Breast epithelium (tissue), 4 donors: Measurements from ENCODE around the gene NAIF1. TPM values are rescaled to one million over a fixed set of nuclear protein-coding genes. Genes with fewer than 3 reads are reported as not detected.

Experiments
- DNase-seq, 2 donors: peaks; one replicate each; pipeline ENCODE4 v3.0.0-alpha.2; 2019; ENCODE audit warnings: low spot score in 2 of 2
- H3K27ac ChIP-seq, 2 donors: fragments of 200-600 bp; sonication (generic) in 1 of 2; one replicate each; pipeline ENCODE4 v1.5.1; 2016 to 2019; ENCODE audit warnings: mild to moderate bottlenecking in 1 of 2
- H3K27me3 ChIP-seq, 2 donors: fragments of 200-600 bp; sonication (generic) in 1 of 2; one replicate each; pipeline versions ENCODE4 v1.5.1 to v1.6.0; 2017 to 2019; ENCODE audit warnings: control low read depth in 1 of 2, mild to moderate bottlenecking in 1 of 2
- H3K36me3 ChIP-seq: fragments of 200-600 bp; one replicate; pipeline ENCODE4 v1.5.1; 2019
- H3K4me1 ChIP-seq, 2 donors: fragments of 200-600 bp; sonication (generic); one replicate each; pipeline ENCODE4 v1.5.1; 2016 to 2019; ENCODE audit warnings: control low read depth in 1 of 2
- H3K4me3 ChIP-seq, 3 donors: fragments of 200-600 bp; sonication (generic); 1 replicate in 2 of 3; 2 replicates in 1 of 3; pipeline ENCODE4 v1.5.1; 2016 to 2019; ENCODE audit warnings: mild to moderate bottlenecking in 3 of 3, moderate library complexity in 2 of 3
- H3K9me3 ChIP-seq, 2 donors: fragments of 200-600 bp; sonication (generic) in 1 of 2; one replicate each; pipeline ENCODE4 v1.5.1; 2016 to 2019; ENCODE audit warnings: control low read depth in 1 of 2
- POLR2A ChIP-seq: fragments of 450-650 bp; IDR thresholded peaks from one replicate; pipeline ENCODE4 v1.6.1; 2016; ENCODE audit warnings: antibody characterized with exemption, mild to moderate bottlenecking, moderate library complexity
- POLR2AphosphoS5 ChIP-seq, 3 donors: sonication (generic); formaldehyde crosslinking; IDR thresholded peaks; one replicate each; pipeline ENCODE4 v1.6.1; 2017; ENCODE audit warnings: antibody characterized with exemption in 3 of 3
- intact Hi-C: fragments of 100-400 bp; cut with DNase I; formaldehyde crosslinking; loops from one replicate; pipeline ENCODE4 v1.15.1; 2023; ENCODE audit warnings: low total_unique reads
- total RNA-seq, 3 donors: library from RNA; depleted of rRNA; stranded (reverse); fragments of >200 nt; gene quantifications; one replicate each; pipeline ENCODE4 v1.1.0, GENCODE V29; 2016
- TF ChIP-seq, protein P1 (sequence below), 3 donors: fragments of 450-650 bp; IDR thresholded peaks; one replicate each; pipeline ENCODE4 v1.5.1; 2016 to 2017; ENCODE audit warnings: antibody characterized with exemption in 3 of 3, mild to moderate bottlenecking in 3 of 3, moderate library complexity in 3 of 3

Gene NAIF1
- total RNA-seq, 3 donors from 2014 or later: 8.8 to 13.1 (median 11.9) TPM

DNA sequence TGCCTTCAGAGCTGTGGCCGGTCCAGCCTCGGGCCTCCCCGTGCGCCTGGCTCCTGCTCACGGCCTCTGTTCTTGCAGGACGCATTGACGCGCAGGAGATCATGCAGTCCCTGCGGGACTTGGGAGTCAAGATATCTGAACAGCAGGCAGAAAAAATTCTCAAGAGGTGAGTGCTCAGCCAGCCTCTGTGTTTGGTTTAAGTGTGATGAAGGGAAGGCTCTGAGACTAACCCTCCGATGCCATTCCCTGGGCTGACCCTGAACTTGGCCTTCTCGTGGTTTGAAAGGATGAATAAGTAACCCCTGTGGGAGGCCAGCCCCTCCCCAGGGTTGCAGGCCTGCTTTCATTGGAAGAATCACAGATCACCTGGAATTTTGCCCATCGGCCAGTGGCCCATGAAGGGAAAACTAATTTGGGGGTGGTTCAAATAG is 34.1 kb upstream of the NAIF1 start:
- TF ChIP-seq POLR2A (no peak), POLR2AphosphoS5 (IDR thresholded peaks at IDR 0.05) (no peak)
- TF ChIP-seq, protein P1, sequence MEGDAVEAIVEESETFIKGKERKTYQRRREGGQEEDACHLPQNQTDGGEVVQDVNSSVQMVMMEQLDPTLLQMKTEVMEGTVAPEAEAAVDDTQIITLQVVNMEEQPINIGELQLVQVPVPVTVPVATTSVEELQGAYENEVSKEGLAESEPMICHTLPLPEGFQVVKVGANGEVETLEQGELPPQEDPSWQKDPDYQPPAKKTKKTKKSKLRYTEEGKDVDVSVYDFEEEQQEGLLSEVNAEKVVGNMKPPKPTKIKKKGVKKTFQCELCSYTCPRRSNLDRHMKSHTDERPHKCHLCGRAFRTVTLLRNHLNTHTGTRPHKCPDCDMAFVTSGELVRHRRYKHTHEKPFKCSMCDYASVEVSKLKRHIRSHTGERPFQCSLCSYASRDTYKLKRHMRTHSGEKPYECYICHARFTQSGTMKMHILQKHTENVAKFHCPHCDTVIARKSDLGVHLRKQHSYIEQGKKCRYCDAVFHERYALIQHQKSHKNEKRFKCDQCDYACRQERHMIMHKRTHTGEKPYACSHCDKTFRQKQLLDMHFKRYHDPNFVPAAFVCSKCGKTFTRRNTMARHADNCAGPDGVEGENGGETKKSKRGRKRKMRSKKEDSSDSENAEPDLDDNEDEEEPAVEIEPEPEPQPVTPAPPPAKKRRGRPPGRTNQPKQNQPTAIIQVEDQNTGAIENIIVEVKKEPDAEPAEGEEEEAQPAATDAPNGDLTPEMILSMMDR (IDR thresholded peaks at IDR 0.05): no peak
- DNase-seq: no peak
- H3K9me3 ChIP-seq: no peaks in the 10 kb centered on the region
- peaks cover 8% of the 10 kb centered on the region for H3K36me3 ChIP-seq
- intact Hi-C loops: no loop called here
- H3K4me1 ChIP-seq: peaks cover 6 to 31% of the 10 kb centered on the region in 2 donors
- H3K27ac ChIP-seq: peak overlapping the region in 1 of 2 donors; percentile 65
- H3K27me3 ChIP-seq: no peaks in the 10 kb centered on the region
- H3K4me3 ChIP-seq: peak overlapping the region in 1 of 3 donors; percentile 24

DNA sequence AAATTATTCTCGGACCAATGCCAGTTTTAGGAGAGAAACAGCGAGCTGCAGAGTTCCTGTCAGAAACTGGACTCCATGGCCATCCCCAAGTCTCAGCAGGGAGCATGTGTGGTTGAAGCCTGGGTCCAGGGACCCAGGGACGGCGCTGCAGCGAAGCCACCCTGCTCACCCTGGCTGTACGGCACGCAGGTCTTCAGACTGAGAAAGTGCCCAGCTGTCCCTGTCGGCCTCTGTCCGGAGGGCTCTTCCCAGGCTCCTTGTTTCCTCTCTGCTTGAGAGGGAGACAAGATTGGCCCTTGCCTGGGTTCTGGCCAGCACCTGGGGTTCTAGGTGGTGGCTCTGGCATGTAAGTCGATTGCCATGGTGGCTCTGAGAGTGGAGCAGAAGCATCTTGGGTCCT is 33.5 kb upstream of the NAIF1 start:
- DNase-seq: no peak
- Histone ChIP-seq H3K9me3 (no peaks in the 10 kb centered on the region), H3K27ac (peak overlapping the region; percentile 93 to 97), H3K4me3 (peak overlapping the region; percentile 47 to 67 (median 53)), H3K4me1 (peaks cover 6 to 31% of the 10 kb centered on the region in 2 donors), H3K27me3 (no peaks in the 10 kb centered on the region), H3K36me3 (peaks cover 8% of the 10 kb centered on the region)
- intact Hi-C loops: no loop called here
- TF ChIP-seq POLR2A (no peak), POLR2AphosphoS5 (IDR thresholded peaks at IDR 0.05) (no peak)
- TF ChIP-seq, protein P1 (IDR thresholded peaks at IDR 0.05): no peak

DNA sequence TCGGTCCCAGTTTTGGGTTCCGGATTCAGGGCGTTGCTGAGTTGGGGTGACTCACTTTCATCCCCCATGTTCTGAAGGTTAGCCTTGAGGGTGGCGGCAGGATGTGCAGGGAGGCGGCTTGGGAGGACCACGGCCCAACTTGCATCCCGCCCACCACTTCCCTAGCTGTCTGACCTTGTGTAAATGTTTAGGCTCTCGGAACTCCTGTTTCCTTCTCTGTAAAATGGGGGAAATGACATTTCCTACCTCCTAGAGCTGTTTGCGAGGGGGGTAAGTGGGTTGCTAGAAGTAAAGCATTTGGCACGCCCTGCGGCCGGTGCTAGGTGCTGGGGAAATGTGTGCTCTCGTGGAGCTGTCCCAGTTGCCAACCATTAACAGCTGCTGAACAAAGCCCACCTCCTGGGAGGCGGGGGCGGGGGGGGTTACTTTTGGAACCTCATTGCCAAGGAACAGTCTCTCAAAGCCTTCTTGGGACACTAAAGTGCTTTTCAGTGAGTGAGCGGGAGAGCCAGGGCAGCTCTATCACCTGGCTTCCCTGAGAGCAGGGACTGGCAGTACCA is 32.9 kb upstream of the NAIF1 start:
- no peaks in the 10 kb centered on the region for H3K27me3 ChIP-seq
- no peak for DNase-seq
- H3K36me3 ChIP-seq: peaks cover 8% of the 10 kb centered on the region
- H3K9me3 ChIP-seq: no peaks in the 10 kb centered on the region
- peak overlapping the region; percentile 93 to 97 for H3K27ac ChIP-seq
- peak overlapping the region; percentile 47 to 67 (median 53) for H3K4me3 ChIP-seq
- intact Hi-C loops: no loop called here
- peaks cover 9 to 37% of the 10 kb centered on the region in 2 donors for H3K4me1 ChIP-seq
- TF ChIP-seq, protein P1 (IDR thresholded peaks at IDR 0.05): no peak
- TF ChIP-seq POLR2A: no peak
- TF ChIP-seq POLR2AphosphoS5 (IDR thresholded peaks at IDR 0.05): peak in 1 of 3 donors; percentile 18

DNA sequence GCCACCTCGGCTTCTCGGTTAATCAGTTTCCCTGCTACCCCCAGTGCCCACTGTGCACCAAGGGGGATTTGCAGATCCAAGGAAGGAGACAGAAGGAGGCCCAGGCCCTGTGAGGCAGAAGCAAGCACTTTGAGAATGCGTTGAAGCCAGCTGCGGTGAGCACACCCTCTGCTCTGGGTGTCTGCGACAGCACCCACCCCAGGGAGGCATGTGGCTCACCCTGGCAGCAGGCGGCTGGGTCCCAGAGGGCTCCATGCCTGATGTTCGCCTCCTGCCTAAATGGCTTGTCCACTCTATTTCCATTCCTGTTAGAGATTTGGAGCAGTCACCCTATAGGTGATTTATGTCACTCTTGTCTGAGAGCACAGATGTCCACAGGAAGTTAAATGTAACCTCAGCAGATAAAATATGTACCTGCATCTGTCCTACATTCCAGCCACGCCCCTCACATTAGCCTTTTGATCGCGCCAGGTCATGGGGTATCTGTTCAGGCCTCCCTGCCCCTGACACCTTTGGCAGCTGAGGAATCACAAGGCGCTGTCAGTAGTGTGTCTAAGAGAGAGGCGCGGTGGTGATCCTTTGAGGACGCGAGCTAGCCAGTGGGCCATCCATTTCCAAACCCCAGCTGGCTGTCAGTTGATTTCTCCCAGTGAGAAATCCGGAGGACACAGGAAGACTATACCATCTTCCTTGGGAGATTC is 32.3 kb upstream of the NAIF1 start:
- H3K27ac ChIP-seq: peak overlapping the region; percentile 93 to 97
- H3K27me3 ChIP-seq: no peaks in the 10 kb centered on the region
- H3K4me3 ChIP-seq: peak overlapping the region; percentile 47 to 67 (median 53)
- peaks cover 12 to 42% of the 10 kb centered on the region in 2 donors for H3K4me1 ChIP-seq
- H3K36me3 ChIP-seq: peaks cover 8% of the 10 kb centered on the region
- intact Hi-C loops: no loop called here
- no peak for TF ChIP-seq POLR2A
- TF ChIP-seq, protein P1 (IDR thresholded peaks at IDR 0.05): no peak
- TF ChIP-seq POLR2AphosphoS5 (IDR thresholded peaks at IDR 0.05): no peak
- DNase-seq: no peak
- no peaks in the 10 kb centered on the region for H3K9me3 ChIP-seq
